Measurements from ENCODE around the gene RTP1.

RTP1 gene

GRCh38 chr3:187230011-187230410, 32.7 kb downstream of the RTP1 start:
- peaks cover 10% of the 10 kb centered on the region for H3K27me3 ChIP-seq (ENCODE audit: insufficient read depth, low read length, poor library complexity, severe bottlenecking)
- H3K79me2 ChIP-seq (ENCODE audit: insufficient read depth, low read length): no peaks in the 10 kb centered on the region
- no peaks in the 10 kb centered on the region for H4K20me1 ChIP-seq (ENCODE audit: insufficient read depth, low read length, poor library complexity, severe bottlenecking)
- no peaks in the 10 kb centered on the region for H3K36me3 ChIP-seq (ENCODE audit: insufficient read depth, low read length)
- no peaks in the 10 kb centered on the region for H3K9me2 ChIP-seq (replicated peaks; ENCODE audit: low read depth, low read length)
- no peaks in the 10 kb centered on the region for H3K9me3 ChIP-seq (ENCODE audit: insufficient read depth, low read depth, low read length)
- no peak overlapping the region for H2AFZ ChIP-seq (ENCODE audit: low read length)
- H3F3A ChIP-seq (ENCODE audit: low read depth): no peaks in the 10 kb centered on the region
- H3K4me1 ChIP-seq (ENCODE audit: insufficient read depth, low read length, poor library complexity, severe bottlenecking): no peaks in the 10 kb centered on the region
- no peak for TF ChIP-seq EZH2phosphoT487 (IDR thresholded peaks at IDR 0.05; ENCODE audit: borderline replicate concordance)
- TF ChIP-seq, protein P1, sequence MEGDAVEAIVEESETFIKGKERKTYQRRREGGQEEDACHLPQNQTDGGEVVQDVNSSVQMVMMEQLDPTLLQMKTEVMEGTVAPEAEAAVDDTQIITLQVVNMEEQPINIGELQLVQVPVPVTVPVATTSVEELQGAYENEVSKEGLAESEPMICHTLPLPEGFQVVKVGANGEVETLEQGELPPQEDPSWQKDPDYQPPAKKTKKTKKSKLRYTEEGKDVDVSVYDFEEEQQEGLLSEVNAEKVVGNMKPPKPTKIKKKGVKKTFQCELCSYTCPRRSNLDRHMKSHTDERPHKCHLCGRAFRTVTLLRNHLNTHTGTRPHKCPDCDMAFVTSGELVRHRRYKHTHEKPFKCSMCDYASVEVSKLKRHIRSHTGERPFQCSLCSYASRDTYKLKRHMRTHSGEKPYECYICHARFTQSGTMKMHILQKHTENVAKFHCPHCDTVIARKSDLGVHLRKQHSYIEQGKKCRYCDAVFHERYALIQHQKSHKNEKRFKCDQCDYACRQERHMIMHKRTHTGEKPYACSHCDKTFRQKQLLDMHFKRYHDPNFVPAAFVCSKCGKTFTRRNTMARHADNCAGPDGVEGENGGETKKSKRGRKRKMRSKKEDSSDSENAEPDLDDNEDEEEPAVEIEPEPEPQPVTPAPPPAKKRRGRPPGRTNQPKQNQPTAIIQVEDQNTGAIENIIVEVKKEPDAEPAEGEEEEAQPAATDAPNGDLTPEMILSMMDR (conservative IDR thresholded peaks at IDR 0.05; ENCODE audit: low read length): no peak
- no peak overlapping the region for H3K4me2 ChIP-seq (ENCODE audit: low read depth, low read length, poor library complexity, severe bottlenecking)
- H3K4me3 ChIP-seq (ENCODE audit: low read length, poor library complexity, severe bottlenecking): no peak overlapping the region
- H3K9ac ChIP-seq (ENCODE audit: low read depth, low read length, poor library complexity, severe bottlenecking): no peak overlapping the region

DNA sequence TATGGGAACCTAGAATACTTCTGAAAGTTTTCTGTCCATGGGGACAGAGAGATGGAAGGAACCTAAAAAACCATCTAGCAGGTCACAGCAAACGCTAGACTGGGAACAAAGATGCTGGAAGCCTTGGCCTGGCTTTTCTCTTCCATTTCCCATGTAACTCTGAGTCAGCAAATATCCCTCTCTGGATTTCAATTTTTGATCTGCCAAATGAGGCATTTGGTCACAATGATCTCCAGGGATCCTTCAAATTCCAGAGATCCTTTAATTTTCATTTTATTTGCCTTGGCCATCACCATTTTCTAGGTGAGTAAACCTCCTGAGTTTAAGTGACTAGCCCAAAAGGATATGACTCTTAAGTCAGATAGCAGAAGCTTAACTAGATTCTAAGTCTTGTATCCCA, 39.7 kb downstream of the RTP1 start:
- Histone ChIP-seq H3K4me2 (ENCODE audit: low read depth, low read length, poor library complexity, severe bottlenecking) (no peak overlapping the region), H2AFZ (ENCODE audit: low read length) (no peak overlapping the region), H3K9ac (ENCODE audit: low read depth, low read length, poor library complexity, severe bottlenecking) (no peak overlapping the region), H3K79me2 (ENCODE audit: insufficient read depth, low read length) (no peaks in the 10 kb centered on the region), H3K27me3 (ENCODE audit: insufficient read depth, low read length, poor library complexity, severe bottlenecking) (peaks cover 2% of the 10 kb centered on the region), H4K20me1 (ENCODE audit: insufficient read depth, low read length, poor library complexity, severe bottlenecking) (no peaks in the 10 kb centered on the region), H3K9me2 (replicated peaks; ENCODE audit: low read depth, low read length) (no peaks in the 10 kb centered on the region), H3K4me1 (ENCODE audit: insufficient read depth, low read length, poor library complexity, severe bottlenecking) (no peaks in the 10 kb centered on the region), H3K36me3 (ENCODE audit: insufficient read depth, low read length) (no peaks in the 10 kb centered on the region), H3F3A (ENCODE audit: low read depth) (no peaks in the 10 kb centered on the region), H3K9me3 (ENCODE audit: insufficient read depth, low read depth, low read length) (no peaks in the 10 kb centered on the region), H3K4me3 (ENCODE audit: low read length, poor library complexity, severe bottlenecking) (no peak overlapping the region)
- TF ChIP-seq, protein P1 (conservative IDR thresholded peaks at IDR 0.05; ENCODE audit: low read length): no peak
- TF ChIP-seq EZH2phosphoT487 (IDR thresholded peaks at IDR 0.05; ENCODE audit: borderline replicate concordance): no peak

- Histone ChIP-seq H3K36me3 (ENCODE audit: insufficient read depth, low read length) (no peaks in the 10 kb centered on the region), H3K79me2 (ENCODE audit: insufficient read depth, low read length) (no peaks in the 10 kb centered on the region), H2AFZ (ENCODE audit: low read length) (no peak overlapping the region), H3F3A (ENCODE audit: low read depth) (no peaks in the 10 kb centered on the region), H3K9me3 (ENCODE audit: insufficient read depth, low read depth, low read length) (no peaks in the 10 kb centered on the region), H4K20me1 (ENCODE audit: insufficient read depth, low read length, poor library complexity, severe bottlenecking) (no peaks in the 10 kb centered on the region), H3K4me3 (ENCODE audit: low read length, poor library complexity, severe bottlenecking) (no peak overlapping the region), H3K27me3 (ENCODE audit: insufficient read depth, low read length, poor library complexity, severe bottlenecking) (no peaks in the 10 kb centered on the region), H3K4me2 (ENCODE audit: low read depth, low read length, poor library complexity, severe bottlenecking) (no peak overlapping the region), H3K9ac (ENCODE audit: low read depth, low read length, poor library complexity, severe bottlenecking) (no peak overlapping the region), H3K4me1 (ENCODE audit: insufficient read depth, low read length, poor library complexity, severe bottlenecking) (no peaks in the 10 kb centered on the region), H3K9me2 (replicated peaks; ENCODE audit: low read depth, low read length) (no peaks in the 10 kb centered on the region)
- no peak for TF ChIP-seq EZH2phosphoT487 (IDR thresholded peaks at IDR 0.05; ENCODE audit: borderline replicate concordance)
- TF ChIP-seq, protein P1 (conservative IDR thresholded peaks at IDR 0.05; ENCODE audit: low read length): no peak
These were observed 40.5 kb downstream of the RTP1 start for GRCh38 chr3:187237741-187238140.
